ENCODE data around the gene FOSL2. TPM values are rescaled to one million over a fixed set of nuclear protein-coding genes. Genes with fewer than 3 reads are reported as not detected.
A peak's percentile ranks its signal among the peaks of the same experiment; 100 is the strongest.

Gene FOSL2
- total RNA-seq, 1 donor from 2014 or later = 156 TPM

DNA sequence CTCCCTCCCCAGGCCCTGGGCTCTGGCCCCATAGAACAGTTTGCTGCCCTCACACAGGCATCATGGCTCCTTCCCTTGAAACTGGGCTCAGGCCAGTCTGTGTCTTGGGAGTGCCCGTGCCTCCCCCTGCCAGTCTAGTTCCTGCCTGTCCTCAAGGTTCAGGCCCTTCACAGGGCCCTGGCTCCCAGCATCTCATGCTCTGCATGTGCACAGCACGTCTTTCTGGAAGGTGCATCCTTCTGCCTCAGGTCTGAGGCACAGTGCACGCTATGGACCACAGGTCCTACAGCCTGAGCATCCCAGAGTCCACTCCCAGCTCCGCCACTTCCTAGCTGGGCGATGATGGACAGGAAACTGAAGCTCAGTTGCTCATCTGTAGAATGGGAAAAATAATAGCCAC is 35.6 kb upstream of the FOSL2 start:
- no peaks in the 10 kb centered on the region for H3K9me3 Mint-ChIP-seq (ENCODE audit: low read depth)
- H3K4me3 Mint-ChIP-seq (ENCODE audit: unreplicated experiment) = no peak overlapping the region
- no peaks in the 10 kb centered on the region for H3K36me3 Mint-ChIP-seq (ENCODE audit: low read depth)
- peak; percentile 52 for DNase-seq (ENCODE audit: low spot score)
- H3K27ac Mint-ChIP-seq (ENCODE audit: unreplicated experiment) = no peak overlapping the region
- TF ChIP-seq, protein P1, sequence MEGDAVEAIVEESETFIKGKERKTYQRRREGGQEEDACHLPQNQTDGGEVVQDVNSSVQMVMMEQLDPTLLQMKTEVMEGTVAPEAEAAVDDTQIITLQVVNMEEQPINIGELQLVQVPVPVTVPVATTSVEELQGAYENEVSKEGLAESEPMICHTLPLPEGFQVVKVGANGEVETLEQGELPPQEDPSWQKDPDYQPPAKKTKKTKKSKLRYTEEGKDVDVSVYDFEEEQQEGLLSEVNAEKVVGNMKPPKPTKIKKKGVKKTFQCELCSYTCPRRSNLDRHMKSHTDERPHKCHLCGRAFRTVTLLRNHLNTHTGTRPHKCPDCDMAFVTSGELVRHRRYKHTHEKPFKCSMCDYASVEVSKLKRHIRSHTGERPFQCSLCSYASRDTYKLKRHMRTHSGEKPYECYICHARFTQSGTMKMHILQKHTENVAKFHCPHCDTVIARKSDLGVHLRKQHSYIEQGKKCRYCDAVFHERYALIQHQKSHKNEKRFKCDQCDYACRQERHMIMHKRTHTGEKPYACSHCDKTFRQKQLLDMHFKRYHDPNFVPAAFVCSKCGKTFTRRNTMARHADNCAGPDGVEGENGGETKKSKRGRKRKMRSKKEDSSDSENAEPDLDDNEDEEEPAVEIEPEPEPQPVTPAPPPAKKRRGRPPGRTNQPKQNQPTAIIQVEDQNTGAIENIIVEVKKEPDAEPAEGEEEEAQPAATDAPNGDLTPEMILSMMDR (IDR thresholded peaks at IDR 0.05) = no peak
- peaks cover 45% of the 10 kb centered on the region for H3K4me1 Mint-ChIP-seq (ENCODE audit: low read depth)
- H3K27me3 Mint-ChIP-seq (ENCODE audit: low read depth) = no peaks in the 10 kb centered on the region

GRCh38 chr2:28357948-28358667 is 34.5 kb upstream of the FOSL2 start:
- H3K36me3 Mint-ChIP-seq (ENCODE audit: low read depth) = no peaks in the 10 kb centered on the region
- no peak overlapping the region for H3K4me3 Mint-ChIP-seq (ENCODE audit: unreplicated experiment)
- H3K27me3 Mint-ChIP-seq (ENCODE audit: low read depth) = no peaks in the 10 kb centered on the region
- peaks cover 46% of the 10 kb centered on the region for H3K4me1 Mint-ChIP-seq (ENCODE audit: low read depth)
- DNase-seq (ENCODE audit: low spot score) = no peak
- TF ChIP-seq, protein P1 (IDR thresholded peaks at IDR 0.05) = no peak
- H3K27ac Mint-ChIP-seq (ENCODE audit: unreplicated experiment) = no peak overlapping the region
- H3K9me3 Mint-ChIP-seq (ENCODE audit: low read depth) = no peaks in the 10 kb centered on the region

DNA sequence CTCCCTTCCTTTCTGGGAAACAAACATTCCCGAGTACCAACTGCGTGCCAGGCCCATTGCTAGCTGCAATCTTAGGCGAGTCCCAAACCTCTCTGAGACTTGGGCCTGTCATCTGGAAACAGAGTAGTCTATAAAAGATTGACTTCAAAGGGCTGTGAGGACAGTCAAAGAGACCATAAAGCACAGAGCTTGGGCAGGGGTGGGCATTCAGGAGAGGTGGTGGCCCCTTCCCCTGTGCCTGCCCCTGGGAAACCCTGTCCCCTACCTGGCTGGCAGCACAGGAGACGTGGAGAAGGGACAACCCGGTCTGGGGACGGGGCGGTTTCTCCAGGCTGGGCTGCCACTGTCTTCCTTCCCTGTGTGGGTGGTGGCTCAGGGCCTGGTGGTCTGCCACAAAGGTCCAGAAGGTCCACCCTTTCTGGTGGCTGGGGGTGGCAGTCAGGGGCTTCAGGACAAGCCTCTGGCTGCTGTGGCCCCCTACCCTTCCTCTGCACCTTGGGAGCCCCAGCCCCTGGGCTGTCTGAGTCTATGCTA is 33.9 kb upstream of the FOSL2 start:
- Mint-ChIP-seq H3K27ac (ENCODE audit: unreplicated experiment) (no peak overlapping the region), H3K27me3 (ENCODE audit: low read depth) (no peaks in the 10 kb centered on the region), H3K4me3 (ENCODE audit: unreplicated experiment) (no peak overlapping the region), H3K4me1 (ENCODE audit: low read depth) (peaks cover 49% of the 10 kb centered on the region), H3K9me3 (ENCODE audit: low read depth) (no peaks in the 10 kb centered on the region), H3K36me3 (ENCODE audit: low read depth) (no peaks in the 10 kb centered on the region)
- no peak for DNase-seq (ENCODE audit: low spot score)
- TF ChIP-seq, protein P1 (IDR thresholded peaks at IDR 0.05) = no peak

DNA sequence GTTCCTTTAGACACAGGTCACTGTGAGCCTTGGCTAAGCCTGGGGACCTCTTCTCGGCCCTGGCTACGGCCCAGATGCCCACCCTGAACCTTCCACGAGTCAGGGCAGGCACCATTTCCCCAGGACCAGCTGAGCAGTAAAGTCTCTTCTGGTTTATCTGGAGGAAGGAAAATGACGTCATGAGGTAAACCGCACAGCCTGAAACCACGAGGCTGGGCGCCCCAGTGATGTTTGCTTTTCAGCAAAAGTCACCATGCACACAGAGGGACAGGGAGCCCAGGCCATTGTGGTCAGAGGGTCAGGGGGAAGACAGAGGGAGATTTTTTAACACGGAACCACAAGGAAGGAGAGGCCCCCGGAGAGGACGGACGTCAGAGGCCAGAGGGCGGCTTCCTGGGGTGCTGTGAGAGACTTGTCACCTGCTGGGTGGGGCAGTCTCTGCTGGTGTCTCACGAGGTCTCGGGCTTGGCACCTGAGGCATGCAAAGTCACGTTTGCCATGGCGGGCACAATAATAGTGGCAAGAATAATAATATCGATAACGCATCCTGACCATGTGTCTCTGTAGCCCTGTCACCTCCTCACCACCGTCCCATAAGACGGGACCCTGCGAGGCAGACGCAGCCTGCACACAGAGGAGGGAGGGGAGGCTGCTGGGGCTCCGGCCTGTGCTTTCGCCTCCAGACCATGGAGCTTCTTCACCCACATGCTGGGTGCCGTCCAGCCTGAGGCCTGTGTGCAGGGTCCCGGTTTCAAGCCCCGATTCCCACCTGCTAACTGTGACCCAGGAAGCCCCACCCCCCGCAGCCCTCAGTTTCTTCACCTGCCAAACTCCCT is 33.2 kb upstream of the FOSL2 start:
- no peak overlapping the region for H3K27ac Mint-ChIP-seq (ENCODE audit: unreplicated experiment)
- H3K36me3 Mint-ChIP-seq (ENCODE audit: low read depth) = no peaks in the 10 kb centered on the region
- no peaks in the 10 kb centered on the region for H3K9me3 Mint-ChIP-seq (ENCODE audit: low read depth)
- TF ChIP-seq, protein P1 (IDR thresholded peaks at IDR 0.05) = no peak
- H3K27me3 Mint-ChIP-seq (ENCODE audit: low read depth) = no peaks in the 10 kb centered on the region
- DNase-seq (ENCODE audit: low spot score) = no peak
- peaks cover 49% of the 10 kb centered on the region for H3K4me1 Mint-ChIP-seq (ENCODE audit: low read depth)
- no peak overlapping the region for H3K4me3 Mint-ChIP-seq (ENCODE audit: unreplicated experiment)

- DNase-seq (ENCODE audit: low spot score) = no peak
- TF ChIP-seq, protein P1 (IDR thresholded peaks at IDR 0.05) = no peak
- H3K27ac Mint-ChIP-seq (ENCODE audit: unreplicated experiment) = peak overlapping the region; percentile 75
- H3K27me3 Mint-ChIP-seq (ENCODE audit: low read depth) = no peaks in the 10 kb centered on the region
- H3K36me3 Mint-ChIP-seq (ENCODE audit: low read depth) = no peaks in the 10 kb centered on the region
- H3K4me3 Mint-ChIP-seq (ENCODE audit: unreplicated experiment) = no peak overlapping the region
- no peaks in the 10 kb centered on the region for H3K9me3 Mint-ChIP-seq (ENCODE audit: low read depth)
- H3K4me1 Mint-ChIP-seq (ENCODE audit: low read depth) = peaks cover 51% of the 10 kb centered on the region
These were observed 32.5 kb upstream of the FOSL2 start for GRCh38 chr2:28360058-28360717.
